ENCODE measurements around the gene CELF1.

Gene CELF1

DNA sequence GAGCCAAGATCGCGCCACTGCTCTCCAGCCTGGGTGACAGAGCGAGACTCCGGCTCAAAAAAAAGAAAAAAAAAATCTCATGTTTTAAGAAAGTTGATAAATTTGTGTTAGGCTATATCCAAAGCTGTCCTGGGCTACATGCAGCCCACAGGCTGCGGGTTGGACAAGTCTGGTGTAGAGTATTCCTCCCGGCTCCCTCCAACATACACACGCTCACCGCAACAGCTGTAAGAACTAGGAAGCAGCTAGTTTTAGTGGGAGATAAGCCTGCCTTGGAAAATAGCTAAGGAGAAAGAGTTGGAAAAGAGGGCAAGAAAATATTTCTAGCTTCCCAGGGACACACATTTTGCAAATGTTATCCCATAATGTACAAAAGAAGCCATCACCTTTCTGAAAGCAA, 46.6 kb downstream of the CELF1 start:
- H3K9me3 ChIP-seq (ENCODE audit: low read length): no peaks in the 10 kb centered on the region
- H3K9ac ChIP-seq (ENCODE audit: low read length): no peak overlapping the region
- no peaks in the 10 kb centered on the region for H3K27me3 ChIP-seq (ENCODE audit: insufficient read depth, low read length)
- no peaks in the 10 kb centered on the region for H3K9me2 ChIP-seq (ENCODE audit: low read depth, low read length)
- TF ChIP-seq, protein P1, sequence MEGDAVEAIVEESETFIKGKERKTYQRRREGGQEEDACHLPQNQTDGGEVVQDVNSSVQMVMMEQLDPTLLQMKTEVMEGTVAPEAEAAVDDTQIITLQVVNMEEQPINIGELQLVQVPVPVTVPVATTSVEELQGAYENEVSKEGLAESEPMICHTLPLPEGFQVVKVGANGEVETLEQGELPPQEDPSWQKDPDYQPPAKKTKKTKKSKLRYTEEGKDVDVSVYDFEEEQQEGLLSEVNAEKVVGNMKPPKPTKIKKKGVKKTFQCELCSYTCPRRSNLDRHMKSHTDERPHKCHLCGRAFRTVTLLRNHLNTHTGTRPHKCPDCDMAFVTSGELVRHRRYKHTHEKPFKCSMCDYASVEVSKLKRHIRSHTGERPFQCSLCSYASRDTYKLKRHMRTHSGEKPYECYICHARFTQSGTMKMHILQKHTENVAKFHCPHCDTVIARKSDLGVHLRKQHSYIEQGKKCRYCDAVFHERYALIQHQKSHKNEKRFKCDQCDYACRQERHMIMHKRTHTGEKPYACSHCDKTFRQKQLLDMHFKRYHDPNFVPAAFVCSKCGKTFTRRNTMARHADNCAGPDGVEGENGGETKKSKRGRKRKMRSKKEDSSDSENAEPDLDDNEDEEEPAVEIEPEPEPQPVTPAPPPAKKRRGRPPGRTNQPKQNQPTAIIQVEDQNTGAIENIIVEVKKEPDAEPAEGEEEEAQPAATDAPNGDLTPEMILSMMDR (IDR thresholded peaks at IDR 0.05; ENCODE audit: low read length): no peak
- no peak for TF ChIP-seq EZH2 (IDR thresholded peaks at IDR 0.05; ENCODE audit: borderline replicate concordance, low read length)
- no peak overlapping the region for H3K27ac ChIP-seq (ENCODE audit: low read depth, low read length, poor library complexity, severe bottlenecking)
- no peak overlapping the region for H3K4me2 ChIP-seq (ENCODE audit: low read length)
- no peak overlapping the region for H2AFZ ChIP-seq (ENCODE audit: low read length)
- H3K79me2 ChIP-seq (ENCODE audit: insufficient read depth, low read length): peaks cover 83% of the 10 kb centered on the region
- H3F3A ChIP-seq (ENCODE audit: insufficient read depth, low read length): peaks cover 6% of the 10 kb centered on the region; the same call in 1 of the 2 replicates
- no peak overlapping the region for H3K4me3 ChIP-seq (ENCODE audit: low read depth, low read length, poor library complexity, severe bottlenecking)
- peaks cover 10% of the 10 kb centered on the region; the same call in 1 of the 2 replicates for H3K36me3 ChIP-seq (ENCODE audit: insufficient read depth, low read length)
- no peaks in the 10 kb centered on the region for H4K20me1 ChIP-seq (ENCODE audit: insufficient read depth, low read length)
- peaks cover 45% of the 10 kb centered on the region for H3K4me1 ChIP-seq (ENCODE audit: insufficient read depth, low read length, severe bottlenecking)

DNA sequence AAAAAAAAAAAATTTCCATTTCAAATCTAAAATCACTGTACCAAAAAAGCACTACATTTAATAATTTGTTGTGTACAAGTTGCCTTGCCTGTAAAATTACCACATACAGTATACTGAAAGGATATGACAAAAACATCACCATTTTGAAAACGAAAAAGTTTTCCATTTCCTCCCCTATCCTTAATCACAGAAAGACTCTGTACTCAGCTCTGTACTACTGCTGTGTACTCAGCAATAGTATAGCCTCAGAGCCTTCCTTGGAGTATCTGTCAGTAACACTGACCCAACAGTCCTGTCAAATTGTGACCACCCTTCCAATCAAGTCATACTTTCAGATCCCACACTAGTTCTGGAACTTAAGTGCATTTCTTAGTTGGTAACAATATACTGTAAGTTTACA, 48.0 kb downstream of the CELF1 start:
- Histone ChIP-seq H3K36me3 (ENCODE audit: insufficient read depth, low read length) (peaks cover 11% of the 10 kb centered on the region; the same call in 1 of the 2 replicates), H3K27ac (ENCODE audit: low read depth, low read length, poor library complexity, severe bottlenecking) (no peak overlapping the region), H3K4me1 (ENCODE audit: insufficient read depth, low read length, severe bottlenecking) (peaks cover 38% of the 10 kb centered on the region), H3K9me3 (ENCODE audit: low read length) (no peaks in the 10 kb centered on the region), H3K4me2 (ENCODE audit: low read length) (no peak overlapping the region), H4K20me1 (ENCODE audit: insufficient read depth, low read length) (no peaks in the 10 kb centered on the region), H3K27me3 (ENCODE audit: insufficient read depth, low read length) (no peaks in the 10 kb centered on the region), H3F3A (ENCODE audit: insufficient read depth, low read length) (peaks cover 6% of the 10 kb centered on the region; the same call in 1 of the 2 replicates), H3K9ac (ENCODE audit: low read length) (no peak overlapping the region), H3K79me2 (ENCODE audit: insufficient read depth, low read length) (peaks cover 78% of the 10 kb centered on the region), H2AFZ (ENCODE audit: low read length) (no peak overlapping the region), H3K4me3 (ENCODE audit: low read depth, low read length, poor library complexity, severe bottlenecking) (no peak overlapping the region), H3K9me2 (ENCODE audit: low read depth, low read length) (no peaks in the 10 kb centered on the region)
- no peak for TF ChIP-seq EZH2 (IDR thresholded peaks at IDR 0.05; ENCODE audit: borderline replicate concordance, low read length)
- TF ChIP-seq, protein P1 (IDR thresholded peaks at IDR 0.05; ENCODE audit: low read length): no peak

DNA sequence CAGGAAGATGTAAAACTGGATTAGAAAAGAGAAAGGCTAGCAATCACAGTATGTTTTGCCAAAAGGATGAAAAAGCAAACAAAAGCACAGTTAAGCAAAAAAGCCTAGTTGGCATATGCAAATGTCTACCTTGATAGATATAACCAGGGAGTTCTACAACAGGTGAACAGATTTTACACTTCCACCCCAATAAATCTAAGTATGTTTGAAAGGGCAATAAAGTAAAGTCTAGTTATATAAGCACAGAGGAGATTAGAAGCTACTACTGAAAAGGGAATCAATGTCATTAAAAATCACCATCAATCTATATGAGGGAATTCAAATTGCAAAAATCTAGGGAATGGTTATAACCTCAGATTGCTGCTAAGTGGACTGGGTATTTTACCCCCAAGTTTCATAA, 49.7 kb downstream of the CELF1 start:
- peaks cover 84% of the 10 kb centered on the region for H3K79me2 ChIP-seq (ENCODE audit: insufficient read depth, low read length)
- H3K27ac ChIP-seq (ENCODE audit: low read depth, low read length, poor library complexity, severe bottlenecking): no peak overlapping the region
- H3K27me3 ChIP-seq (ENCODE audit: insufficient read depth, low read length): no peaks in the 10 kb centered on the region
- no peaks in the 10 kb centered on the region for H4K20me1 ChIP-seq (ENCODE audit: insufficient read depth, low read length)
- peaks cover 6% of the 10 kb centered on the region; the same call in 1 of the 2 replicates for H3F3A ChIP-seq (ENCODE audit: insufficient read depth, low read length)
- H3K9me3 ChIP-seq (ENCODE audit: low read length): no peaks in the 10 kb centered on the region
- H3K36me3 ChIP-seq (ENCODE audit: insufficient read depth, low read length): peaks cover 26% of the 10 kb centered on the region; the same call in 1 of the 2 replicates
- TF ChIP-seq, protein P1 (IDR thresholded peaks at IDR 0.05; ENCODE audit: low read length): no peak
- TF ChIP-seq EZH2 (IDR thresholded peaks at IDR 0.05; ENCODE audit: borderline replicate concordance, low read length): no peak
- H3K4me3 ChIP-seq (ENCODE audit: low read depth, low read length, poor library complexity, severe bottlenecking): no peak overlapping the region
- H3K9me2 ChIP-seq (ENCODE audit: low read depth, low read length): no peaks in the 10 kb centered on the region
- H2AFZ ChIP-seq (ENCODE audit: low read length): no peak overlapping the region
- H3K4me1 ChIP-seq (ENCODE audit: insufficient read depth, low read length, severe bottlenecking): peaks cover 29% of the 10 kb centered on the region
- H3K4me2 ChIP-seq (ENCODE audit: low read length): no peak overlapping the region
- H3K9ac ChIP-seq (ENCODE audit: low read length): no peak overlapping the region
